Sigmoid colon (tissue), 4 donors: ENCODE results near the gene NRIP3.

Experiments used
- CTCF ChIP-seq, 4 experiments: fragments of 450-650 bp in 3 of 4; fragments of 200-600 bp in 1 of 4; IDR thresholded peaks; one replicate each; pipeline ENCODE4 v1.5.1; 2016 to 2019; ENCODE audit warnings: antibody characterized with exemption in 4 of 4, mild to moderate bottlenecking in 3 of 4, moderate library complexity in 2 of 4
- EP300 ChIP-seq, 4 donors: sonication (generic); formaldehyde crosslinking; IDR thresholded peaks; one replicate each; pipeline ENCODE4 v1.6.1; 2017; ENCODE audit warnings: antibody characterized with exemption in 4 of 4

GRCh38 chr11:9017773-9018172 is 14.0 kb upstream of the NRIP3 start:
- TF ChIP-seq CTCF (IDR thresholded peaks at IDR 0.05) (no peak), EP300 (IDR thresholded peaks at IDR 0.05) (no peak)
